Measurements from ENCODE around the gene SH2D2A.

The SH2D2A gene

DNA sequence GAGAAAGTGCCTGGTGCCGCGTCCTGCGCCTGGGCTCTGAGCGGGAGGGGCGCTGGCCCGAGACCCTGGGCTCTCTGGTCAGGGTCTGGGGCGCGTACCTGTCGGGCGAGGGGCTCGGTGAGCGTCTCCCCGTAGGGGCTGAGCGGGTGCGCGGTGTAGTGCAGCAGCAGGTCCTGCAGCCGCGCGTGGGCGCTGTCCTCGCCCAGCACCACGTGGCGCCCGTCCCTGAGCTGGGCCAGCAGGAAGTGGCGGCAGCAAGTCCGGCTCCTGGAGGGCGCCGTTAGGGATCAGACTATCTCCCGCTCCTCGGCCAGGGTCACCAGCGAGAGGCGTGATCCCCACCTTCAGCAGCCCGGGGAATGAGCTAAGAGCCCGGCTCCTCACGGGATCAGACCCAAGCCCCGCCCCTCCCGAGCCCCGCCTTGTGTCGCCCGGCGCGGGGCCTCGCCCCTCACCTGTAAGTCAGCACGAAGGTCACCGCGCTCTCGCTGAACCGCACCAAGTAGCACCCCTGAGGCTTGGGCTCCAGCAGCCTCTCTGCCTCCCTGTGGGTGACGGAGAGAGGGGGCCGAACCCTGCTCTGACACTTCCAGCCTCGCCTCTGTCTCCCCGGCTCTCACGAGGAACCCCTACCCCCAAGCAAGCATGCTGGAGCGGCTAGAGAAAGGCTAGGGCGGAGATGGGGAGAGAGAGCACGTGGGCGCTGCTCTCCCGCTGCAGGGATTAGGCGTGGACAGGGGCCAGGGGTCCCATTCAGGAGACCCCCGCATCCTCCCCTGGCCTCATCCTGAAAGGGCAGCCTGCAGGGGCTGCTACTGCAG lies 2.7 kb downstream of the SH2D2A start:
- no peak overlapping the region for H3K27ac ChIP-seq (replicated peaks)

DNA sequence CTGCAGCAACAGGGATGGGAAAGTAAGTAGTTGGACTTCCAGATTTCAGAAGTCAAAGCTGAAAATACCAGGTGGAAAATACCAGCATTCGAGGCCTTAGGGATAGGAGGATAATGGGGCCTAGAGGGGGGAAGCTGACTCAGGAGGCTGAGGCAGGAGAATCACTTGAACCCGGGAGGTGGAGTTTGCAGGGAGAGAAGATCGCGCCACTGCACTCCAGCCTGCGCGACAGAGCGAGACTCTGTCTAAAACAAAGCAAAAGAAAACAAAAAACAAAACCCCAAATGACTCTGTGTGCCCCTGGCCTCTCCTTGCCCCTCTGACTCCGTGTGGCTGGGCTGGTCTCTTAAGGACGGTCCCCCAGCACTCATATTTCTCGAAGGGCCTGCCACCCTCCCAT lies 3.4 kb downstream of the SH2D2A start:
- H3K4me3 ChIP-seq (replicated peaks; ENCODE audit: insufficient read depth, low read length): peak overlapping the region; percentile 38; the same call in 1 of the 2 replicates
- DNase-seq (ENCODE audit: low read depth in 1 of 2, low spot score in 1 of 2): no peak
- no peak overlapping the region for H3K27ac ChIP-seq (replicated peaks)
- TF ChIP-seq GABPA (IDR thresholded peaks at IDR 0.05; ENCODE audit: low read depth) (no peak), POLR2AphosphoS5 (IDR thresholded peaks at IDR 0.05; ENCODE audit: low read depth) (no peak), SPI1 (IDR thresholded peaks at IDR 0.05; ENCODE audit: borderline replicate concordance, low read depth) (no peak), REST (IDR thresholded peaks at IDR 0.05; ENCODE audit: insufficient replicate concordance, low read depth) (no peak)
- TF ChIP-seq, protein P1, sequence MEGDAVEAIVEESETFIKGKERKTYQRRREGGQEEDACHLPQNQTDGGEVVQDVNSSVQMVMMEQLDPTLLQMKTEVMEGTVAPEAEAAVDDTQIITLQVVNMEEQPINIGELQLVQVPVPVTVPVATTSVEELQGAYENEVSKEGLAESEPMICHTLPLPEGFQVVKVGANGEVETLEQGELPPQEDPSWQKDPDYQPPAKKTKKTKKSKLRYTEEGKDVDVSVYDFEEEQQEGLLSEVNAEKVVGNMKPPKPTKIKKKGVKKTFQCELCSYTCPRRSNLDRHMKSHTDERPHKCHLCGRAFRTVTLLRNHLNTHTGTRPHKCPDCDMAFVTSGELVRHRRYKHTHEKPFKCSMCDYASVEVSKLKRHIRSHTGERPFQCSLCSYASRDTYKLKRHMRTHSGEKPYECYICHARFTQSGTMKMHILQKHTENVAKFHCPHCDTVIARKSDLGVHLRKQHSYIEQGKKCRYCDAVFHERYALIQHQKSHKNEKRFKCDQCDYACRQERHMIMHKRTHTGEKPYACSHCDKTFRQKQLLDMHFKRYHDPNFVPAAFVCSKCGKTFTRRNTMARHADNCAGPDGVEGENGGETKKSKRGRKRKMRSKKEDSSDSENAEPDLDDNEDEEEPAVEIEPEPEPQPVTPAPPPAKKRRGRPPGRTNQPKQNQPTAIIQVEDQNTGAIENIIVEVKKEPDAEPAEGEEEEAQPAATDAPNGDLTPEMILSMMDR (IDR thresholded peaks at IDR 0.05; ENCODE audit: insufficient read depth, low read length): no peak
- peaks cover 3% of the 10 kb centered on the region for H3K27me3 ChIP-seq (ENCODE audit: insufficient read depth, poor library complexity, severe bottlenecking)

More for the DNA sequence above, 2.7 kb downstream of the SH2D2A start:
- peak overlapping the region; percentile 38 for H3K4me3 ChIP-seq (replicated peaks; ENCODE audit: insufficient read depth, low read length)
- TF ChIP-seq, protein P1 (IDR thresholded peaks at IDR 0.05; ENCODE audit: insufficient read depth, low read length): peak; percentile 43
- TF ChIP-seq SPI1 (IDR thresholded peaks at IDR 0.05; ENCODE audit: borderline replicate concordance, low read depth) (peak; percentile 13; the same call in 1 of the 2 replicates), POLR2AphosphoS5 (IDR thresholded peaks at IDR 0.05; ENCODE audit: low read depth) (peak; percentile 46; the same call in 1 of the 2 replicates), GABPA (IDR thresholded peaks at IDR 0.05; ENCODE audit: low read depth) (no peak)
- H3K27me3 ChIP-seq (ENCODE audit: insufficient read depth, poor library complexity, severe bottlenecking): peaks cover 3% of the 10 kb centered on the region
- peak; percentile 41 to 63 for DNase-seq (ENCODE audit: low read depth in 1 of 2, low spot score in 1 of 2)

GRCh38 chr1:156812293-156812990 lies 4.2 kb downstream of the SH2D2A start:
- Histone ChIP-seq H3K4me3 (replicated peaks; ENCODE audit: insufficient read depth, low read length) (no peak overlapping the region), H3K27ac (replicated peaks) (no peak overlapping the region), H3K27me3 (ENCODE audit: insufficient read depth, poor library complexity, severe bottlenecking) (peaks cover 3% of the 10 kb centered on the region)
- no peak for DNase-seq (ENCODE audit: low read depth in 1 of 2, low spot score in 1 of 2)
- TF ChIP-seq REST (IDR thresholded peaks at IDR 0.05; ENCODE audit: insufficient replicate concordance, low read depth) (no peak), SPI1 (IDR thresholded peaks at IDR 0.05; ENCODE audit: borderline replicate concordance, low read depth) (no peak), POLR2AphosphoS5 (IDR thresholded peaks at IDR 0.05; ENCODE audit: low read depth) (no peak), GABPA (IDR thresholded peaks at IDR 0.05; ENCODE audit: low read depth) (no peak)
- TF ChIP-seq, protein P1 (IDR thresholded peaks at IDR 0.05; ENCODE audit: insufficient read depth, low read length): no peak
